GM23248 (cell line): ENCODE measurements around the gene GSC.

Experiments
- EZH2 ChIP-seq: fragments of 200-600 bp; sonication (generic); IDR thresholded peaks from 2 replicates; pipeline ENCODE4 v1.6.1; 2018; ENCODE audit warnings: antibody characterized with exemption, mild to moderate bottlenecking; ENCODE audit not compliant: insufficient read depth, poor library complexity, severe bottlenecking
- EZH2phosphoT487 ChIP-seq: fragments of 200-600 bp; sonication (generic); IDR thresholded peaks from 2 replicates; pipeline ENCODE4 v1.6.1; 2018; ENCODE audit warnings: antibody characterized with exemption, moderate library complexity, mild to moderate bottlenecking, low read depth; ENCODE audit not compliant: insufficient read depth

DNA sequence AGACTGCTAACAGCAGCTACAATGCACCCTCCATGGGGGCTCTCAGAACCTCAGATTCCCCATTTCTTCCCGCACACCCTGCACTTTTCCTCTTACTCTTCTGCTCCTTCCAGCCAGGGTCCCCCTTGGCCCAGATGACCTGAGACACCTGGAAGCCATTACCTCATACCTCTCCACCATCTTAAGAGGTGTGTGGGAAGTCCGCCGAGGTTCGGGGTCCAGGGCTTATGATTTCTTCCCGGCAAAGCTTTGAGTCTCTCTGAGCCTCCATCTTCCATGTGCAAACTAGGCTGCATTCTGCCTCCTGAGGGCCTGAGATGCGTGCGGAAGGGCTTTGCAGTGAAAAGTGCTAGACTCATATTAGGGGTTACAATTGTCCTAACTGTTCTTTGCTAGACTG, 5.3 kb downstream of the GSC start:
- TF ChIP-seq EZH2, result no peak
- TF ChIP-seq EZH2phosphoT487, result no peak
